ENCODE measurements around the gene MUSK.
"Not testable (repeated sequence)": the region's sequence is repeated elsewhere in the genome, so short reads cannot be mapped to it uniquely, and the experiment has no call there.

The MUSK gene

GRCh38 chr9:110668570-110669167 is at the start of gene MUSK:
Gene MUSK, plus strand, starts transcription at chr9:110668791. Its CDS starts 114 bp downstream, at chr9:110668905.
- DNase-seq: no peak

GRCh38 chr9:110619831-110620230 is 48.8 kb upstream of the MUSK start:
- DNase-seq: no peak

- no peak for DNase-seq
These were observed 47.9 kb upstream of the MUSK start for GRCh38 chr9:110620726-110621125.

- no peak for DNase-seq
These were observed 46.2 kb upstream of the MUSK start for GRCh38 chr9:110622368-110622767.

- no peak for DNase-seq
These were observed 45.0 kb upstream of the MUSK start for GRCh38 chr9:110623462-110624025.

GRCh38 chr9:110626101-110626829 is 42.3 kb upstream of the MUSK start:
- DNase-seq: no peak

- DNase-seq: no peak
These were observed 33.0 kb upstream of the MUSK start for GRCh38 chr9:110635589-110635988.

GRCh38 chr9:110638381-110638954 is 30.1 kb upstream of the MUSK start:
- no peak for DNase-seq

GRCh38 chr9:110640736-110641135 is 27.9 kb upstream of the MUSK start:
- DNase-seq: no peak

- no peak for DNase-seq
These were observed 27.3 kb upstream of the MUSK start for GRCh38 chr9:110641293-110641692.

- no peak for DNase-seq
These were observed 19.9 kb upstream of the MUSK start for GRCh38 chr9:110648696-110649095.

GRCh38 chr9:110650261-110650660 is 18.3 kb upstream of the MUSK start:
- DNase-seq: no peak

GRCh38 chr9:110650991-110651411 is 17.6 kb upstream of the MUSK start:
- no peak for DNase-seq

GRCh38 chr9:110655754-110656641 is 12.6 kb upstream of the MUSK start:
- no peak for DNase-seq

GRCh38 chr9:110659891-110660541 is 8.6 kb upstream of the MUSK start:
- no peak for DNase-seq

GRCh38 chr9:110669433-110669832 is 842 bp downstream of the MUSK start:
- no peak for DNase-seq

GRCh38 chr9:110671849-110672248 is 3.3 kb downstream of the MUSK start:
- no peak for DNase-seq

- no peak for DNase-seq
These were observed 4.4 kb downstream of the MUSK start for GRCh38 chr9:110672873-110673510.

- no peak for DNase-seq
These were observed 18.9 kb downstream of the MUSK start for GRCh38 chr9:110687497-110687896.

- no peak for DNase-seq
These were observed 19.7 kb downstream of the MUSK start for GRCh38 chr9:110688329-110688728.

GRCh38 chr9:110691002-110691549 is 22.5 kb downstream of the MUSK start:
- no peak for DNase-seq

- DNase-seq: not testable (repeated sequence)
These were observed 27.3 kb downstream of the MUSK start for GRCh38 chr9:110695846-110696245.

Data from stimulated activated CD4-positive, alpha-beta T cell treated with anti-CD3 and anti-CD28 coated beads, Interleukin-12 subunit alpha, Interleukin-12 subunit beta, amount 100 ng/mL, for 4 hours (primary cell).